Mesenteric fat pad (tissue), 1 donor: ENCODE measurements around the gene ADAMTS13. TPM values are rescaled to one million over a fixed set of nuclear protein-coding genes. Genes with fewer than 3 reads are reported as not detected.

ENCODE experiments used
- DNase-seq: peaks from one replicate; pipeline ENCODE4 v3.0.0-alpha.2; 2020; ENCODE audit warnings: low spot score
- total RNA-seq: library from RNA; stranded (reverse); fragmentation: NEBNext Ultra II Directional; extraction: Animal tissue kit (Norgen Biotek cat#: 25700); gene quantifications from one replicate; pipeline ENCODE4 v1.2.1, GENCODE V29; 2021
- donor health status: DM: yes; HTN: yes; CAD: no.

Gene ADAMTS13
- total RNA-seq, 1 donor from 2014 or later: 0.64 TPM

DNA sequence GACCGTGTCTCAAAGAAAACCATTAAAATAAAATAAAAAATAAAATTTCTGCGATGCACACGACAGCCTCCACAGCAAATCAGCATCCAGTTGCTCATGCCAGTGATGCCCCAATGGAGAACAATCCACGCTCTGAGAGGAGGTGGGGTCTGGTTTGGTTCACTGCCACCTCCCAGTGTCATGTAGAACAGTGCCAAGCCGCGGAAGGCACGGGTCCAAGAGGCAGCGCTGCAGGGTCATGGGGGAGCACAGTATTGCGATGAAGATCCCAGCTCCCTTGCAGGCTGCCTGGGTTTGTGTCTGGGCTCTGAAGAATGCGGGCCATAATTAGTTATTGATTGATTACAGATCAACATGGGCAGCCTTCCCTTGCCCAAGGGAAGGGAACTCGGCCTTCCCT is 31.5 kb downstream of the ADAMTS13 start:
- DNase-seq: no peak

DNA sequence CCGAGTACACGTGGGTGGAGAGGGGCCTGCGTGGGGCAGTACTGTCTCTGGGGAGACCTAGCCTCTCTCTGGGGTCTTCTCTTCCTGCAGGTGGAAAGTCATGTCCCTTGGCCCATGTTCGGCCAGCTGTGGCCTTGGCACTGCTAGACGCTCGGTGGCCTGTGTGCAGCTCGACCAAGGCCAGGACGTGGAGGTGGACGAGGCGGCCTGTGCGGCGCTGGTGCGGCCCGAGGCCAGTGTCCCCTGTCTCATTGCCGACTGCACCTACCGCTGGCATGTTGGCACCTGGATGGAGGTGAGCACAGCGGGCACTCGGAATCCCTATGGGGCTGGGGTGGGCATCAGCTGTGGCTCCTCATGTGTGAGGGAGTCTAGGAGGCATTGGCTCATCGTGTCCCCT is 32.2 kb downstream of the ADAMTS13 start:
- no peak for DNase-seq

DNA sequence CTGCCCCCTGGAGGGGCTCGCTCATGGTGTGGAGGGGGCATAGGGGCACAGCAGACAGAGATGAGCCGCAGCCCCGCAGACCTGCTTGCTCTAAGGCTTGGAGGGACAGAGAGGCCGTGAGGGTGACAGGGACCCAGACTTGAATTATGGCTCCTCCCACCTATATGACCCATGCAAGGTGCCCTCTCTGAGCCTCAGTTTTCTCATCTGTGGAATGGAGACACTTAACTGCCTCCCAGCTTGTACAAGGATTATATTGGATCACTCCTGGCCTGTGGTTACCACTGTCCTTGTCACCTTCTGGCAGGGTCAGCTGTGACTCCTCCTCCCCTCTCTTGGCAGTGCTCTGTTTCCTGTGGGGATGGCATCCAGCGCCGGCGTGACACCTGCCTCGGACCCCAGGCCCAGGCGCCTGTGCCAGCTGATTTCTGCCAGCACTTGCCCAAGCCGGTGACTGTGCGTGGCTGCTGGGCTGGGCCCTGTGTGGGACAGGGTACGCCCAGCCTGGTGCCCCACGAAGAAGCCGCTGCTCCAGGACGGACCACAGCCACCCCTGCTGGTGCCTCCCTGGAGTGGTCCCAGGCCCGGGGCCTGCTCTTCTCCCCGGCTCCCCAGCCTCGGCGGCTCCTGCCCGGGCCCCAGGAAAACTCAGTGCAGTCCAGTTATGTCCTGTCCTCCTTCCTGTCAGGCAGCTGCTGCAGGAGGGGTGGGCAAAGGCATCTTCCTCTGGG is 32.9 kb downstream of the ADAMTS13 start:
- DNase-seq: no peak

DNA sequence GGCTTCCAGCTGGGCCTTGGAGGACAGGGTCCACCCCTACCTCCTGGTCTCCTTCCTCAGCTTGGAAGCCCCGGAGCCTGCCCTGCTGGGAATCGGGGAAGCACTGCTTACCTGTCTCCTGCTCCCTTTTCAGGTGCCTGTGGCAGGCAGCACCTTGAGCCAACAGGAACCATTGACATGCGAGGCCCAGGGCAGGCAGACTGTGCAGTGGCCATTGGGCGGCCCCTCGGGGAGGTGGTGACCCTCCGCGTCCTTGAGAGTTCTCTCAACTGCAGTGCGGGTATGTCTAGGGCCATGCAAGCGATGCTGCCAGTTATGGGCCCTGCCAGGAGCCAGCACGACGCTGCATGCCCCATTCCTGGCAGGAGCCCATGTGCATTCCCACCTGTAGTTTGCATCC is 33.8 kb downstream of the ADAMTS13 start:
- DNase-seq: no peak

DNA sequence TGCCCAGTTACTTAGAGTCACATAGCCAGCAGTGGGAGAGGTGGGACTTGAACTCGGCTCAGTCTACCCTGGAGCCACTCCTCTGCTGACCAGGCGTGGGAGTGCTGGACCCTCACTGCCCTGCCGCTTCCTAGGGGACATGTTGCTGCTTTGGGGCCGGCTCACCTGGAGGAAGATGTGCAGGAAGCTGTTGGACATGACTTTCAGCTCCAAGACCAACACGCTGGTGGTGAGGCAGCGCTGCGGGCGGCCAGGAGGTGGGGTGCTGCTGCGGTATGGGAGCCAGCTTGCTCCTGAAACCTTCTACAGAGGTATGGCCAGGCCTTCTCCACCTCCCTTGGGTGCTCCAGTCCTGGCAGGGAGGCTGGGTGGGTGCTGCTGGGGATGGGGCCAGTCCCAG is 34.2 kb downstream of the ADAMTS13 start:
- DNase-seq: no peak

DNA sequence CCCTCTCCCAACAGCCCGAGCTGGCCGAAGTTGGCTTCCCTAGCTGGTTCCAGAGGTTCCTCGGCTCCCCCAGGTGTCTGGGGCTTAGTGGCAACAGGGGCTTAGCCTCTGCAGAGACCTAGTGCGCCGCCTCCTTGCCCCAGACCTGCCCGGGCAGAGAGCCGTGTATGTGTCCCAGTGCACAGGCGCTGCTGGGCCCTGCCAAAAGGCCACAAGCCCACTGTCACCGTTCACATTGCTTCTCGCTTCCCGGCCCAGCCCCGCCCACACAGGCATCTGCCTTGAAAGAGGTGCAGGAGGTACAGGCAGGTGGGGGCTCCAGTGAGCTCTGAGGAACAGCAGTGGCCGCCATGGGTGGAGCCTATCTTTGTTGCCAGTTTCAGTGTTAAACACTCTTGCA is 35.1 kb downstream of the ADAMTS13 start:
- DNase-seq: no peak

DNA sequence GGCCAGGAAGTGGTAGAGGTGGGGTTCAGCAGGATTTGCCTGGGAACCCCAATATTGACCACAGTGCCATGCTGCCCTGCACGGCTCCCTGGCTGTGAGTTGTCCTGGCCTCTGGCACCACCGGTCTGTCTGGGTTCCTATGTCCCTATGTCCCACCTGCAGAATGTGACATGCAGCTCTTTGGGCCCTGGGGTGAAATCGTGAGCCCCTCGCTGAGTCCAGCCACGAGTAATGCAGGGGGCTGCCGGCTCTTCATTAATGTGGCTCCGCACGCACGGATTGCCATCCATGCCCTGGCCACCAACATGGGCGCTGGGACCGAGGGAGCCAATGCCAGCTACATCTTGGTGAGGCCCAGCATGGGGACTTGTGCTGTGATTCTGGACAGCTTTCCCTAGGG is 35.6 kb downstream of the ADAMTS13 start:
- no peak for DNase-seq

DNA sequence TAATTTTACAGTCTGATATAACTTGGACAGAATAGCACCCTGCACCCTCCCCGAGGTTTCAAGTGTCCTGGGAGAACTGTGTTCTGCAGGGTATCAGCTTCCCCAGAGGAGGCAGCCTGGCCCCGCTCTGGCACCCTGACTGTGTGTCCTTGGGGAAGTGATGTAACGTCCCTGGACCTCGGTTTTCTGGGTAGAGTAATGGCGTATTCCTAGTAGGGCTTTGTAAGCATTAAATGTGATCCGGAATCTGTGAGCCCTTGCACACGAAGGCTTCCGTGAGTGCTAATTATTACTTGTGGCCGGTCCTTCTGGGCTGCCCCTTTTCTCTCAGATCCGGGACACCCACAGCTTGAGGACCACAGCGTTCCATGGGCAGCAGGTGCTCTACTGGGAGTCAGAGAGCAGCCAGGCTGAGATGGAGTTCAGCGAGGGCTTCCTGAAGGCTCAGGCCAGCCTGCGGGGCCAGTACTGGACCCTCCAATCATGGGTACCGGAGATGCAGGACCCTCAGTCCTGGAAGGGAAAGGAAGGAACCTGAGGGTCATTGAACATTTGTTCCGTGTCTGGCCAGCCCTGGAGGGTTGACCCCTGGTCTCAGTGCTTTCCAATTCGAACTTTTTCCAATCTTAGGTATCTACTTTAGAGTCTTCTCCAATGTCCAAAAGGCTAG is 36.6 kb downstream of the ADAMTS13 start:
- no peak for DNase-seq

DNA sequence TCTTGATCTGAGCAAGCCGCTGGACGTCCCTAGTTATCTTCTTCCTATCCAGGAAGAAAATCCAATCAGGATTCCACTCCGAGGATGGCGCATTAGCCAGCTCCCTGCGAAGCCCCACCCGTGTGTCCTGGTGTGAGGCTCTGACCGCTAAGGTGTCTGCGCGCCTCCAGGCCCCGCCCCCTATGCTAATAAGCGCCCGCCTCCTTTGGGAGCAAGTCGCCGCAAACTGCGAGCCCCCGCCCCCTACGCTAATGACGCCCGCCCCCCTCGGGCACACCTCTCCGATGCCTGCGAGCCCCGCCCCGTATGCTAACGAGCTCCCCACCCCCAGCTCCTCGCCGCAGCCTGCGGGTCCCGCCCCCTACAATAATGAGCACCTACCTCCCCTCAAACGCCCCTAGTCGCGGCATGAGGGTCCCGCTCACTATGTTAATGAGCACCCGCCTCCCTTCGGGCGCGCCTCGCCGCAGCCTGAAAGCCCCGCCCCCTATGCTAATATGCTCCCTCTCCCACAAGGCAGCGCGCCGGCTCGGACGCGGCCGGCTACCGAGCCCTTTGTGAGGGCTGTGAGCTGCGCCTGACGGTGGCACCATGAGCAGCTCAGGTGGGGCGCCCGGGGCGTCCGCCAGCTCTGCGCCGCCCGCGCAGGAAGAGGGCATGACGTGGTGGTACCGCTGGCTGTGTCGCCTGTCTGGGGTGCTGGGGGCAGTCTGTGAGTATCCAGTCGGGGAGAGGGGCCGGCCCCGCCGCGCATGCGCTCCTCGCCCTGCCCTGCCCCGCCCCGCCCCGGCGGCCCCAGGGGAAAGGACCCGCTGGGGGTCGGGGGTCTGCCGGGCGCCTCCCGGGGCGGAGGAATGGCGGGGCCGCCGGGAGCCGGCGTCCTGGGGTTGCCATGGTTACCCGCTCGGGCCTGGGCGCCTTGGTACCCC is 37.6 kb downstream of the ADAMTS13 start, which contains the start of gene CACFD1:
Gene CACFD1, plus strand, starts transcription at position 503 of the 929 bp plus-strand sequence. Its CDS starts 89 bp downstream, at position 592.
- peak; percentile 97 for DNase-seq

DNA sequence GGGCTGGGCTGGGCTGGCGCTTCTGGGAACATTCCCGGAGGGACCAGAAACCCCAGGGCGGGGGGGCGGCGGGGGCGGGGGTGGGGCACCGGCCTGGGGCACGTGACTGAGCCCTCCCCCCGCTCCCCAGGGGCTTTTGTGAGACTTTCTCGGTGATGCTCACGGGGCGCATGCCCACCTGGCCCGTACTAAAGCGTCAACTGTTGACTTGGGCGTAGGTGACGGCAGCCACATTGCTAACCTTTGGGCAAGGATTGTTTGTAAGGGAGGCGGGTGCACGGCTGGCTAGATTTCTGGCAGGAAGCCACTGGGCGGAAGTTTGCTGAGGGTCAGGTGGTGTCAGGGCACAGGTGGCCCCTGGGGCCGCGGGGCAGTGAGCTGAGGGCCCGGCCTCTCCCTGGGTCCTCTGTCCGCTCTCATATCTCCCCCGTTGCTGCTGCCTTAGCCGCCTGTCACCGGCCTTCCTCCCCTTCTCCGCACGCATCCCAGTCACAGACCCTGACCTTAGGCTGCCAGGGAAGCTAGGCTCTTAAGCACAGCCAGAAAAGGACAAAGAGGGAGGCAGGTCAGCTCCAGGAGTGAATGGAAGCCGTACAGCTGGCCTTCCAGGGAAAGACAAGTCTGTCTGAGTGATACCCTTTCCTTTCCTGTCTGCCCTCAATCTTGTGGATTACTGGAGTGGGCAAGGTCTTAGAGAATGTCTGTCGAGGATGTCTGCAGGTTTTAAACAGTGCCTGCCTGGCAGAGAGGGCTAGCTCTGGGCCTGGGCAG is 38.4 kb downstream of the ADAMTS13 start:
- DNase-seq: no peak

DNA sequence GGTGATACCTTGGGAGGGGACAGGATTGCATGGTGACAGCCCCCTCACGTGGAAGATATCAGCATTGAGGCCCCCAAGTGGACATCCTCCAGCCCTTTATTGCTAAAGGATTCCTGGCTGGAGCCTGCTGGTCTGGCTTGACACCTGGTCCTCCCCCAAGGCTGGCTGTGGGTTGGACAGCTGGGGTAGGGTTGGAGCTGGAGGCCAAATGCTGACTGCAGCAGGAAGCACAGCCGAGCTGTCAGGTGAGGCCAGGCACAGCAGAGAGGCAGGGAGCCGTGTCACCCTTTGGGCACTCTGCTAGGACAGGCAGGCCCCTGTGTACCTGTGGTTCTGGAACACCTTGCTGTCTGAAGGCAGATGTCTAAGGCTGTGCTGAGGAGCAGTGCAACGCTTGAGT is 39.8 kb downstream of the ADAMTS13 start:
- DNase-seq: no peak

DNA sequence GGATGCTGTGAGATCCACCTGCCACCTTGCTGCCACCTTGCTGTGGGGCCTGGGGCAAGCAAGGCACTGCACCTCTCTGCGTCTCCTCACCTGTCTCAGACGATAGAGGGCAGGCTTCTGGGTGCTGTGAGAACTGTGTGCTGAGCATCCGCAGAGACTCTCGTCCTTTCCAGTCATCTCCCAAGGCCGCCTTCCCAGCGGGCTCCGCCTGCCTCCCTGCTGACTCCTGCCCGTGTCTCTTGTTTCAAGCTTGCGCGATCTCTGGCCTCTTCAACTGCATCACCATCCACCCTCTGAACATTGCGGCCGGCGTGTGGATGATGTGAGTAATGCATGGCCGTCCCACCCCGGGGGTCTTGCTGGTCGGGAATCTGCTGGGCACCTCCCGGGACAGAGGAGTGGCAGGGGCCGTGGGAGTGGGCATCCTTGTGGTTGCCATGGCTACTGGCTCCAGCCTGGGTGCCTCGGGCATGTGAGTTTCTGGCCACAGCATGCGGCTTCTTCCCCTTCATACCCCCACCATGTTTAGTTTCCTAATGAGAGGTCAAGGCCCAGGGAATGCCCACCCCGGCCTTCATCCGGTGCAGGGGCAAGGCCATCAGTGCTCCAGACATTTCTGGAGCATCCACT is 41.2 kb downstream of the ADAMTS13 start:
- no peak for DNase-seq

DNA sequence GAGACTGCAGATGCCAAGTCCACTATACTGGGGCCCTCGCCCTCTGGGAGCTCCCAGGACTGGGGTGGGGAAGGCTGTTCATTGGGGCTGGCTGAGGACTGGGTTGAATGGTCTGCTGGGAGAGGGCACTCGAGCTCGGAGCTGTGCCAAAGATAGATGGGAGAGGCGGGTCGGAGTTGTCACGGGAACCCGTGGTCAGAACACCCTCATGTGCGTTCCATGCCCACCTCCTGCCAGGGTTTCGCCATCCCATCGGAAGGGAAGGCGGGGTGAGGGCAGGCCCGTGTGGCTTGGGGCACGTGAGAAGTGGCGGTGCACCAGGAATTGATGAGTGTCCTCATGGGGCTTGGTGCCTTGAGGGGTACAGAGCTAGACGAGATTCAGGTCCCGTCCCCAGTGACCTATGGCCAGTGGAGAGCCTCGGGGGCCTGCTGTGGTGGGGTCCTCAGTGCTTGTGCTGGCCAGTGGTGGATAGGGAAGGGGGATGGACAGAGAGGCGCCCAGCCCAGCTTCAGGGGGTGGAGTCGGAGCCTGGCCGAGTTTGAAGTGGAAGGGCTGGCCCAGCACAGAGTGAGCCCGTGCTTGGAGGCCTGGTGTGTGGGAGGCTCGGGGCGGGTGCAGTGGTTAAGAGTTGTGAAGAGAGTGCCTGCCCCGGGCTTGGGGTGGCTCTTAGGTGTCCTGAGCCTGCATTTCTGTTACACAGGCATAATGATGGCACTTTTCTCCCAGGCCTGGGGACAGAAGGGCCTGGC is 41.9 kb downstream of the ADAMTS13 start:
- DNase-seq: no peak

DNA sequence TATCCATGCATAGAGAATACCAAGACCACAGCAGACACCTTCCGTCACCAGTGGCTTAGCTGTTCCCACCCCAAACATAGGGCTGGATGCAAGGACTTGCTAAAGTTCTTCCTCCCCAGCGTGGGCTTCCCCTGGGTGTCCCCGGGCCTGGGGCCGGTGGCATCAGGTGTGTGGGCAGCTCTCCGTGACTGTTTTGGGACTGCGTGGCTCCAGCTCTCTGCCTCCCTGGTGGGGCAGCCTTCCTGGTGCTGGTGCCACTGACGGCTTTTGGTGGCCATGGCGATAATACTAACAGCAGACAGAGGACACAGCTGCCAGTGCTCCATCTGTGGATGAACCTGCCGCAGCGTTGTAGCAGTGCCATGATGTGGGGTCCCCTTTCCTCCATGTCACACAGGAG is 42.5 kb downstream of the ADAMTS13 start:
- no peak for DNase-seq

DNA sequence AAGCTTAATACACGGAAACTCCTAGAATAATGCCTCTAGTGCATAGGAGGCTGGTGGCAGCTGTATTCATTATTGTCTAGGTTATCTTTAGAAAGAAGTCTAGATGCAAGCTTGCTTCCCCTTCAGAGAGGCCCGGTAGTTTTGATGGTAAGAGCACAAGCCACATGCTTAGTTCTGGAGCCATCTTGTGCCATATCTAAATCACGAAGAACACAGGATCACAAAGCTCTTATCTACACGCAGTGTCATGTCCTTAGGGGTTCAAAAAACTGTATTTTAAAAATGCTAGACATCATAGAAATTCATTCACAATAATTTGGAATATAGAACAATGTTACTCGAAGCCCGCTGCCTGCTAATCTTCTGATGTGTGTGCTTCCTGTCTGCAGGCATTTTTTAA is 43.8 kb downstream of the ADAMTS13 start:
- no peak for DNase-seq

DNA sequence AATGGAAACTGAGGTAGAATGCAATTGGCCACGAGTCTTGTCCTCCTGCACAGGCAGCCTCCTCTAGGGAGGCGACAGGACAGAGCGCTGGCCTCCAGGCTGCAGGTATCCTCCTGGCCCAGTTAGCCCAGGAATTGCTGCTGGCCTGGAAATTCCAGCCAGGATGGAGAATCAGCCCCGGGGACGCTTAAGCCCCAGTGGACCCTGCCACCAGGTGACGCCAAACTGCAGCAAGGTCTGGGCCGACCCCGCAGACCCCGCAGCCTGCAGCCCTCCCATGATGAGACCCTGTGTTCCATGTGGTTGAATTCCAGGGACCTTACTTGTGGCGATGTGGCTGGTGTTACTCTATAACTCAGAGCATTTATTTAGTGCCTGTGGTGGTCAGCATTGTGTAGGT is 44.9 kb downstream of the ADAMTS13 start:
- no peak for DNase-seq

DNA sequence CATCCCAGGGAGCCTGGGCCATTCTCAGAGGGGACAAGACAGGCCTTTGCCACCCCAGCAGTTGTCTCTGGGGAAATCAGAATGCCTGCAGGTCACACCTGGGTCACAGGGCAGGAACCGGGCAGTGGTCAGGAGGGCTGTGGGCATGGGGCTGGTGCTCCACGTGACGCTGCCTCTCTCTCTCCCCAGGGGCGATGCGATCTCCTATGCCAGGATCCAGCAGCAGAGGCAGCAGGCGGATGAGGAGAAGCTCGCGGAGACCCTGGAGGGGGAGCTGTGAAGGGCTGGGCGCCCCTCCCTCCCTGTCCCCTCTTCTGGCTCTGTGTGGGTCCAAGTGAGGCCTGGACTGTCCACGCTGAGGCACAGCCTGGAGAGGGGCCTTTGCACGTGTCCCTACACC is 46.2 kb downstream of the ADAMTS13 start:
- DNase-seq: no peak

DNA sequence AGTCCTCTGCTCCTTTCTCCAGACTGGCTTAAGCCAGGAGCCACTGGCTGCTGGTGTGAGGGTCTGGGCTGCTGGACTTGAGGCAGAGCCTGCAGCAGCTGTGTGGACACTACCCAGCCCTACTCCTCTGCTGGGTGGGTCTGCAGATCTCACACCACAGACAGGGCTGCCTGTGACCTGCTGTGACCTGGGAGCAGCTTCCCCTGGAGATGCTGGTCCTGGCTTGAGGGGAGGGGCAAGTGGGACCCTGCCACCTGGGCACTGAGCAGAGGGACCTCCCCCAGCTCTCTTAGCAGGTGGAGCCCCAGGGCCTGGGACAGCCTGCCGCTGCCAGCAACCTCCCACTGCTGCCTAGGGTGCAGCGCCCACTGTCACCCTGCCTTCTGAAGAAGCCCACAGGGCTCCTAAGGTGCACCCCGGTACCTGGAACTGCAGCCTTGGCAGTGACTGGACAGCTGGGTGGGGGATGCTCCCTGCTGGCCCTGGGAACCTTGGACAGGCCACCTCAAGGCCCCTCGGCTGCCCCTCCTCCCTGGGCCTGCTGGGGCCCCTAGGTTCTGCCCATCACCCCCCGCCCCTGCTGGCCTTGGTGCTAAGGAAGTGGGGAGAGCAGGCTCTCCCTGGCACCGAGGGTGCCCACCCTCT is 46.7 kb downstream of the ADAMTS13 start:
- DNase-seq: no peak

DNA sequence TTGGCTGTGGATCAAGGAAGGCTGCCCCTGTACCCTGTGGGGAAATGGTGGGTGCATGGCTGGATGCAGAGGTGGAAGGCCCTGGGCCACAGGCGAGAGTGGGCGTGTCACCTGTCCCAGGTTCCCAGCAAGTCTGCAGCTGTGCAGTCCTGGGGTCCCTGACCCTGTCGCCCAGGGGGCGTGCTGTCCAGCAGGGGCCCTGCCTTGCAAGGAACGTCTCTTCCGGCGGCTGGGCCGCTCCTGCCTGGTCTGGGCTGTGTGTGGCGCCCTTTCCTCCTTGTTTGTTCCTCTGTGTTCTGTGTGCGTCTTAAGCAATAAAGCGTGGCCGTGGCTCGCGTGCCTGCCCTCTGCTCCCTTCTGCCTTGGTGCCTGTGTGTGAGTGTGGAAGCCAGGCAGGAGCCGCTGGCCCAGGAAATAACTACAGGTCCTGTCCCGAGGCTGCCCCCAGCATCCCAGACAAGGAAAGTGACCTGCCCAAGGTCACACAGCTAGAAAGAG is 48.3 kb downstream of the ADAMTS13 start:
- DNase-seq: no peak
